GM21423 (cell line): ENCODE results near the gene ZMYND8.

ENCODE experiments used
- ATAC-seq: cut with Tn5 transposase; IDR thresholded peaks from one replicate; pipeline ENCODE4 v1.9.1; 2021; ENCODE audit warnings: mild to moderate bottlenecking, moderate library complexity; ENCODE audit not compliant: unreplicated experiment

The ZMYND8 gene

DNA sequence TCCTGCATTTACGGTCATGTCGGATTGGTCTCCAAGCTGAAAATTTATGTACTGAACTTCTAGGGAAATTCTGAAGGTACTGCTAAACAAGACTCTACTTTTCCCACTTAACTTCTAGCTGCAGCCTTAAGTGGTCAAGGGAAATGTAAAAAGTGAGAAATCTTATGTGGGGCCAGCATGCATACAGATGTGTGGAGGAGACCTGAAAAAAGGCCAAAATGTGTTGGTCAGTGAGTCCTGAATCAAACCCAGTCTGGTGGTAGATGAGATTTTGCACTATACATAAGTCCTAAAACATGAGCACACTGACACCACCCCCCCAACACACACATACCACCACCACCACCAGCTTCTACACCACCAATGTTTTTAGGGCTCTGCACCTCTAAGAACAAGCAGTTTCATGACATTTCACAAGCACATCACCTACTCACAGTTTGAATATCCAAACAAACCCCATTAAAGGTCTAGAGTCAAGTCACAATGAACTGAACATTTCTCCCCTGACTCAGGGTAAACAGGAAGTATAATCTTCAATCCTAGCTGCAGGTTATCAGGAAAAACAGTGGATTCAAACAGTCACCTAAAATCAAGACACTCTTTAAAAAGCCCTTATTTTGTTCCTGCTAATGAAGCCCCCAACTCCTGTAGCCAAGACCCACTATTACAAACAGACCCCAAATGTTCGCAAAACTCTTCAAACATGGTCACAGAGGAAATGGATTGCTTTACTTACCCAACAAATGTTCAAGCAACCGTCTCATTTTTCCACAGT is 1.6 kb downstream of the ZMYND8 start:
- ATAC-seq, result no peak

DNA sequence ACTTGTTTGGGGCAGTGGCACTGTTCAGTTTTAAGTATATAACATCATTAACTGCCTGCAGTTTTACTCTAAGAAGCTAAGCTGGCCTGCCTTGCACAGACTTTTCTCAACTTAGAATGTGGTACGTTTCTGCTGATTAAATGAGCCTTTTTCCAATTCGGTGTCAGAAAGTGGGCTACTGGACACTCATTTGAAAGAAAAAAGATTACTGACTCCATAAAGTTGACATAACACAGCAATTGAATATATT is 2.1 kb downstream of the ZMYND8 start:
- ATAC-seq, result no peak

DNA sequence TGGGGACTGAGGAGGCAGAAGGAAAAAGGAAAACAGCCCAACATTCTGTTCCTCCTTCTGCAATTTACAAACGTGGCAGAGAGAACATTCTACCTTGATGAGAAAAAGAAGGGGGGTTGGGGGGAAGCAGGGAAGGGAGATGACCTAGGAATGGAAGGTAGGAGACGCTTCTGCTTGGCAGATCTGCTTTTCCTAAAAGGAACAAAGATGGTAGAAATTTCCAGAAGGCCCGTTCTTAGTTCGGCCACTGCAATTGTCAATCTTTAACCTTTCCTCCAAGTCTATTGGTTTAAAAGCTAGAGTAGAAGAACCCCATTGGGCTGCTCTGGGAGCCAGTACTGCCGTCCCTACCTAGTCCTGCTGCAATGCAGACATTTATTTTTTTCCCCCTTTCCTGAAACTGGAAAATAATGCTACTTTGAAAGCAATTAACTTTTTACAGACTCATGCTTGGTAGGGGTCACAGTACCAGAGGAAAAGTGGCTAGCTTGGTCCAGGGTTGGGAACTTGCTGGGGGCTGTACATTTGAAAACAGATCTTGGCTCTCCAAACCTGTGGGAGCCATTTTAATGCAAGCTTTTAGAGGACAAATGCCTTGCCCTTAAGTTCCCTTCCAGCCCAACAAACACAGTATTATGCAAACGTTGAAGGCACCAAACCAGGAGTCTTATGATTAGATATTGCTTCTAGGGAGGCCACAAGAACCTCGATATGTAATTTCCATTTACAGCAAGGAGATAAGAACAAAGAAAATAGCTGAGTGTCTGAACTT is 2.6 kb downstream of the ZMYND8 start:
- ATAC-seq, result no peak

DNA sequence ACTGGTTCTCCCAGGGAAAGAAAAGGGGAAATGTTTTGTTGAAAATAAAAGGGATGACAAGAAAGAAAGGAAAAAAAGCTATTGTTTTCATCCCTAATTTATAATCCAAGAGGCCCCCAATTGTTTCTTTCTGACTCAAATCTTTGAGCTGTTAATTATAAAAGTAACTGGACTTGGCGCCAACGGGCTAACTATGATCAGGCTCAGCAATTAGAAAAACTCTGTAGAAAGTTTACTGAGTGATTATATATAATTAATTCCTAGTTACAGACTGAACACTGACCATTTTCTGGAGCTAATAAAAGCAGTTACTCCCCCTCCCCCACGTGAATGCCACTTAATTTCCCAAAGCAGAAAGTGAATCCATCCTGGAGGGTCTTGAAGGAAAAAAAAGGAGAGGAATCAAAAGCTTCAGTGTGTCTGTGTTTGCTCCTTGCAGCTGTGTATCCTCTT is 3.2 kb downstream of the ZMYND8 start:
- ATAC-seq, result no peak

DNA sequence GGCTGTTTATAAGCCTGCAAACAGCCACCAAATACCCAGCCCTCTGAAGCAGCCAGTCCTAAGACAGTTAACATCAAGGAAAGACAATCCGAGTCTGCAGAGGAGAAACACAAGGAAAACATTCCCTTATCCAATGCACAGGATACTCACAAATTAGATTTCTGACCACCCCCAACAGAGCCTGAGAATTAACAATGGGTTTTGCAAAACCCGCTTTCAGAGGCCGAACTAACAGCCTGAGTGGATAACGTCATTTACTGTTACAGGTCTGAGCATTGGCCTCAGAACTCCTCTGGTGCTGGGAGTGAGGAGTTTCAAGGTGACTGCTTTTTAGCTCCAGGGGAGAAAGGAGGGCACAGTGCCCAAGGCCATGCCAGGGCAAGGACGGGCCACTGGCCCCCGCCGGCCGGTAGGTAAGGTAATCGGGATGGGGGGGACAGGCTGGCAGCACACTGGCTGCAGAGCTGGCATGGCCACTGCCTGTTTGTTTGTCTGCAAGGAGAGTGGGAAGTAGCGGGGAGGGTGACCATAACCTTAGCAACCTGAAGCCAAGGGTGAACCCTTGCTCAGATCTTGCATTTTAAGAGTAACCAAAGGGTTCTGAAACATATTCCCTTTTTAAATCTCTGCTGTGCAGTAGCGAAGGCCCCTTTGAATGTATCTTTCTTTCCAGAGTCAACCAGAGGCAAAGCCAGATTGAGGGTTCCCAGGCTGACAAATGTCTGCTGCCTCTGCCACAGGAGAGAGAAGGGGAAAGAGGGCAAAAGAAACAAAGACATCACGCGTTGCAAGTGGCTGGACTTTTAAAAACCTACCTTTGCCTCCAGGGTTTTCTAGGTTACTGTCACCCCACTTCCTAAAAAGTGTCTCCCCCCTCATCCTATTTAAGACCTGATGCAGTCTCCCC is 3.9 kb downstream of the ZMYND8 start:
- no peak for ATAC-seq

DNA sequence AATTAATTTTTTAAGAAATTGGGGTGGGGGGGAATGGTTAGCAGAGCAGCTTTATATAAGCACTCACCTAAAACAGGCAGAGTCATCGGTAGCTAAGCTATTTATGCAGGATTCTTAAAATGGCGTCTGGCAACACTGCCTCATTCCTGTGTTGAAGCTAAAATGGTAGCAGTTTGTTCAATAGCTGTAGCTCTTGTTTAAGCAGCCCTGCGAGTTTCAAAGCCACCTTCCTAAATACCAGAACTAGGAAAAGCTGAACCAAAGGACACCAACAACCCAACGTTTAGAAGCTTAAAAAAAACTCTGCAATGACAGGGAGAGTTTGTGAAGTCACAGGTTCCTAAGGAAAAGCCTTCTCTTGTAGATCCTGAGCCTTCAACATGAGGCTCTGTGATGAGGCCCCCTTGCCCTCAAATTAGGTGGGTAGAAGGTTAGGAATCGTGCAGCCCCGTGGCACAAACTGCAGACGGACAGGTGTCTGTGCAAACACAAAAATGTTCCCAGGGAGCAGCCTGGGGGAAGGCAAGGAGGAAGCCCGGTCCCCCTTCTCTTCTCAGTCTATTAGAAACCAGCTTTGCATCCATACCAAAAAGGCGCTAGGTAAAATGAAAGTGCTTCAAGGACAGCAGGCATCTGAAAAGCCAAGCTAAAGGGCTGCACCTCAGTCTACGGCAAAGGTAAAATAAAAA is 4.7 kb downstream of the ZMYND8 start:
- ATAC-seq, result no peak

DNA sequence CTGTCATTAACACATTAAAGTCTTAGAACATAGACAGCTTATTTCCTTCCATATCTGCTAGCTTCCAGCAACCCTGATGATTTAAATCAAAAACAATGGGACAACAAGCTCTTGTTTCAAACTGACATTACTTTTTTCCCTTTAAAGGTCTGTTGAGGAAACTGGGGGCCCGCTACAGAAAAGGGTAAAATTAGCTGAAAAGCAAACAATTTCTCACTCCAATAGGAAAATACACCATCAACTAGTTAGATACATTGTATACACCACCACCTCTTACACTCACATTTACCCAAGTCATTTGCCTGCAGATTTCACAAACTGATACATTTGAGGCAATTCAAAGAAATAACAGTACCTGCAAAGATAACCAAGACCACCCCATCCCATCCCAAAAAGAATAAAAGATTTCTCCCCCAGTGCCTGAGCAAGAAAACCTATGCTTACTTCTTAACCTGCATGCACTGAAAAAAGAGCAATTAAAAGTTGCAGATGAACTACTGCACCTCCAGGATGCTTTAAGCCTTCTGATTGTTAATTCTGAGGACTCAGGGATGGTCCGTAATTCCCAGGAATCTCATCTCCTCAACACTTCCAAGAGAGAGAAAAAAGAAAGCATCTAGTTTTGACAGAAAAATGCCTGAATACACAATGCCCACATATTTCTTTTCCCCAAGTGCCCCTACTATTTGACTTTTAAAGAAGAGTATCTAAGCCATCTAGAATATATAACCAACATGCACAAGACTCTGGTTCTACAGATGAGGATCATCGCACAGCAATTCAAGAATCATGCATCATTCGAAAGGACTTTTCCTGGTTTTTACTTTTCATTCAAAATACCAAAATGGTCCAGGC is 5.6 kb downstream of the ZMYND8 start:
- no peak for ATAC-seq

DNA sequence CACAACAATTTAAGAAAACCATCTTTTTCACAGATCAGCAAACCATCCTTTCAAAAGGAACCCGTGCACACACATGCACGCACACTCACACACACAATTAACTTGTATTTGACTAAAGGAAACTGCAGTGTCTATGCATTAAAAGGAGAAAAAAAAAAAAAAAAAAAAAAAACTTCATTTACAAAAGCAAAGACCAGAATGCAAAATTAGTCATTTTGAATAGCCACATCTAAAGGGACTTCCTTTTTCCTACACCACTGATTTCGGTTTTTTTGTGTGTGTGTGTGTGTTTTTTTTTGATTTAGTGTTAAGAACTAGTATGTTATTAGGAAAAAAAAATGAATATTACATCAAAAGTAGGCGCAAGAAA is 6.3 kb downstream of the ZMYND8 start:
- no peak for ATAC-seq

DNA sequence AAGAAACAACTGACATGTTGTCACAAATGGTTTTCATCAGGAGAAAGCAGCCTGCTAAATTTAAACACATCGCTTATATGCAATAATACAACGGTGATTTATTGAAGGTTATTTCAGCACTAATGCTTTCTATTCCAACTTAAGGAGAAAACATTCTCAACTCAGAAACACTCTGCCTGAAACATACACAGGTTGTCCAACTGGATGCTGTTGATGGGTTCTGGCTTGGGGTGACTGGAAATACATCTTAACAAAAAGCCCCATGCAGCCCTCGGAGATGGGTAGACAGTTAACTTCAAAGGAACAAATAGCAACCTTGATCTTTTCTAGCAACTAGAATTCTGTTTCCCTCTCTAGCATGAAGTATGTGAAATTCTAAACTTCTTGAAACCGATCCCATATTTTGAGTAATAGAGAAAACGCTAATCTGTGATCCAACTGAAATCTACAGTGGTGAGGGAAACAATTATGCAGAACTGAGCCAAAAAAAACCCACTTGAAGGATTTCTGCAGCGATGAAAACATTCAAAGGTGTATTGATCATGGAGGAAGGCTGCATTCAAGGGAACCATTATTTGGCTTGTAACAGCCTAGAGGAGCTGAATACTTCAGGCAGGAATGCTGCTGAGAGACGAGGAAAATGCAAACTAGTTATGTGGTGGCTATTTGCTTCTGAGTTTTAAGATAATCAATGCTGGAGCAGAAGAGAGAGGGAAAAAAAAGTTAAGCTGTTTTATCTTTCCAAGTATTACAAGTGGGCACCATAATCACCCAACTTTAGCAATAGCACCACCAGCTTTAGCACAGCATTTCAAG is 6.9 kb downstream of the ZMYND8 start:
- no peak for ATAC-seq

DNA sequence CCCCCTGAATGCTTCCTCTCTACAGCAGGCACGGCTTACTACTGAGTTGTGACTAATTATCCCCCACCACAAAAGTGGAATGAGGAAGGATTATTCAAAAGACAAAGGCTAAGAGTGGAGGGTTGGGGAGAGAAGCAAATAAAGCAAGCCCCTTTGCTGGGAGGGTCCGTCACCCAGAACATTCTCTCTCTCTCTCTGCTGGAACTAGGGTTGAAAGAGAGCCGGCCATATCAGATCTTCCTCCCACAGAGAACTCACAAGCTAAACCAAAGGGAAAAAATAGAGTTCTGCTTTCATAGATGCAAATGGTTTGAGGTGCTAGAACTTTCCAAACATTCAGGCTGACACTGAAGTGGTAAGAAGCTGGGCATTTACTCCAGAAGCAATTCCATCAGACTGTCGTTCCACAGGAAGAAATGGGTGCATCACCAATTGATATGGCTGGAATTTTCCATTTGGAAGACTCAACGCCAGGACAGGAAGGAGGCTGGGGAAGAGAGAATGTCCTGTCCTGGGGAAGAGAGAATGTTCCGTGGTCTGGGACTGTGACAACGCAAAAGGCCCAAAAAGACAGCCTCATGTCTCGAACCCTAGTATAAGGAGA is 7.9 kb downstream of the ZMYND8 start:
- ATAC-seq, result no peak

DNA sequence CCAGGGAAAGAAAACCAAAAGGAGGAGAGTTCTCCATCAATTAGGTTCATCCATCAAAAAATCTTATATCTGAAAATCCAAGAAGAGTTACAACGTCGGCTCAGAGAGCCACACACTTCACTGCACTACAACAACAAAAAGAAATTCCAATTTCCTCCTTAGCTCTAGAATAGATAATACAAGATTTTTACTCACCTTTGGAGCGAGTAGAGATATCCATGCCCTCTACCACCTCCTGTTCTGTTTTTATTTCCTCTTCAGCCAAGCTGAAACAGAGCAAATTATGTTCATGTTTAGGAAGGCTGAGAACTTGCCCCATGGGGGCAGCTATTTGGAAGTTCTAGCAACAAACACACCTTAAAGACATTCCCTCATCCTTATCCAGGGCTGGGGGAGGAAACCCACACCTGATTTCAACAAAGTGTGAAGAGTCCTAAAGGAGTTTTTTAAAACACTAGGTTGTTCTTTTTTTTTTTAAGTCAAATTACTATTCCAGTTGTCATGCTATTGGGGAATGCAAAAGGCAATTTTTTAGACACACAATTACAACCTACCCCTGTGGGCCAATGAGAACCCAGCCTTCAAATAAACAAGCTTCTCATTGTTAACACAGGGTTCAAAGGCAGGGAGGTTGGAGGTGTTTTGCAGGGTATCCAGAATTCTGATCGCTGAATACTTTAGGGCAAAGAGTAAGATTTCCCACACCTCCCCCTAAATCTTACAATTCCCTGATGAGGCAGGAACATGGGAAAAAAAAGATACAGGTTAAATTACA is 8.7 kb downstream of the ZMYND8 start:
- ATAC-seq, result no peak

DNA sequence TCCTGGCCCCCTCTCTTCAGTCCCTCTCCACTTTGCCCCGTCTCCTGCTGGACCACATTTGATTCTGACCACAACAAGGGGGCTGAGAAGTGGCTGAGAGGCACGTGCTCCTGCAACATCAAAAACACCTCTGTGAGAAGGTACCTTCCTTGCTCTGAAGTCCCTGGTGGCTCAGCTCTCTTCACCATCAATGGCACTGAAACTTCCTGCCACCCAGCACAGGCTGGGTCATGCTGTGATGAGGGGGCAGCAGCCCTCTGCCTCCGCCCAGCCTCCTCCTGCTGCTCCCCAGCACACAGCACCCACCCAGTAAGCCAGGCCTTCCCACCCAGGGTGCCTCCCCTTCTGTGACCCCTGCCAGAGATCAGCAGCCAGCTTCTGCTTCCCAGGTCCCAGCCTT is 10.3 kb downstream of the ZMYND8 start:
- no peak for ATAC-seq

DNA sequence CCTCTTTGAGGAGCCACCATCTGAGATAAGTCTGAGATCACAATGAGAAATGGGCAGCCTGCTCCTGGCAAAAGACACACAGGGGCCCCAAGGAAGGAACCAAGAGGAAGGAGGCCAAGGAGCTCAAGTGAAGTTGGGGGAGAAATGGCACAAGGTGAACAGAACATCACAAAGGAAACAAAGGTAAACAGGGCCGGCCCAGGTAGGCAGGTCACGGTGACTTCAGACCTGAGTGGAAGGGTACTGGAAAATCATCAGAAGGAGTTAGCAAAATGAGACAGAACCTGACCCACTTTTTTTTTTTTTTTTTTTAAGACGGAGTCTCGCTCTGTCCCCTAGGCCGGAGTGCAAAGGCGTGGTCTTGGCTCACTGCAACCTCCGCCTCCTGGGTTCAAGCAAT is 11.3 kb downstream of the ZMYND8 start:
- ATAC-seq, result no peak

DNA sequence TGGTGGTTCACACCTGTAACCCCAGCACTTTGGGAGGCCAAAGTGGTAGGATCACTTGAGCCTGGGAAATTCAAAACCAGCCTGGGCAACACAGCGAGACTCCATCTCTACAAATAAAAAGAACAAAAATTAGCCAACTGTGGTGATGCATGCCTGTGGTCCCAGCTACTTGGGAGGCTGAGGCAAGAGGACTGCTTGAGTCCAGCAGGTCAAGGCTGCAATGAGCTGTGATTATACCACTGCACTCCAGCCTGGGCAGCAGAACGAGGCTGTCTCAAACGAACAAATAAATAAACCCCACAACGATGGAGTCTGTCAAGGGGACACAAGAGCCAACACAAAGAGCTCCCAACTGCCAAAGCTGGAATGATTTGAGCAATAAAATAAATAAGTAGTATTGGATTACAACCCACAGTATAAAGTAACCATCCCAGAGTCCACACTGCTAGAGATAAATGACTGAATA is 13.5 kb downstream of the ZMYND8 start:
- no peak for ATAC-seq

DNA sequence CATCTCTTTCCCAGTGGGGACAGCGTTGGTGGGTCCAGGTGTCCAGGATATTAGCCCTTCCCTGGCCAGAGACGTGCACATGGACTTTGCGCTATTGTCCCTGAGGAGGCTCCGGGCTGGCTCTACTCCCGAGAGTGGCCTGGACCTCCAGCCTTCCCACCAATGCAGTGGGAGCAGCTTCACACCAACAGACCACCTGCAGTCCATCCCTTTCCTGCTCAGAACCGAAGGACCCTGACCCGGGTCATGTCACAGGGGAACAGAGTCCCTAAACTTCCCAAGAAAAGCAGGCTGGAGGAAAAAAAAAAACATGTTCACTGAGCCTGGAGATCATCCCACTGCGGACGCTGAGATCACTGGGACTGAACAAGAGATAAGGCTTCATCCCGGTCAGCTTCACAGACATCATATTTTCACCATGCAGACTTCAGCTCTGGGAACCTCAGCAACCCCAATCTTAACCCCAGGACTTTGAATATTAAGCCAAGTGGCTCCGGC is 18.3 kb downstream of the ZMYND8 start:
- no peak for ATAC-seq

DNA sequence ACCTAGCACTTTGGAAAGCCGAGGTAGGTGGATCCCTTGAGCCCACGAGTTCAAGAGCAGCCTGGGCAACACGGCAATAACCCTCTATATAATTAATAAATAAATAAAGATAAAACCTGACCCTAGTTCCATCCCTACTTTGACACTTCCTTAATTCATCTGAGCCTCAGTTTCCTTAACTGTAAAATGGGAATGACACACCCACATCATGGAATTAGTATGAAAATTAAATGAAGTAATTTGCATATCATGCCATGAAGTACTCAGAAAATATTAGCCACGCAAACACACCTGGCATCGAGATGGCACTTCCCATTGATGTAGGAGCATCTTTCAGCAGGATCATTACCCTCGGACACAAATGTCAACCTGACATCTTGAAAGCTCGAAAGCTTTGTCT is 19.1 kb downstream of the ZMYND8 start:
- ATAC-seq, result no peak

DNA sequence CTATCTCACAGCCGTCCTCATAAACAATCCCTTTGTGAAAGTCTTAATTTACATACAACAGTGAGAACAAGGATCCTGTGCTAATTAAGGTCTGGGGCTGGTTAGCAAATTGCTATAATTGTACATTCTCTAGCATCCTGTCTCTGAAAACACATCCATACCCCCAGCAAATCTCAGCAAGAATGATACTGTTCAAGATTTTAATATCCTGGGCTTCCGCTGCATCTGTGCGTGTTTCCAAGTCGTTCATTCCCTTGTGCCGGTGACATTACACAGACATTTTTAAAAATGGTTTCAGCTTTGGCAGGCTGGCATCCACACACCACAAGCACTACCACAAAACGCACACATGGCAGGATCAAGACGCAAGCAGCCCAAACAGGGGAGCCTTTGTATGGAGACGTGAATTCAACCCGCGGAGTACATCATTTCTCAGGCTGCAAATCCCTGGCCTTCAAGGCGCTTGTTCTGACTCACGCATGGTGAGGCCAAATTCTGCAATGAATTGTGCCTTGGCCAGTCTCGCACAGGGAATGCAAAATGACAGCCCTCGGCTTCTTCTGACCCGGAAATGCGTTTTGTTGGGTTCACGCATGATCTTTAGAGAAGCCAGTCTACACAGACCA is 20.3 kb downstream of the ZMYND8 start:
- ATAC-seq, result no peak
